Measurements from ENCODE around the gene SAMD9.

- TF ChIP-seq CTCF (optimal IDR thresholded peaks at IDR 0.05 in 1 of 3, IDR thresholded peaks at IDR 0.05 in 1 of 3, conservative IDR thresholded peaks at IDR 0.05 in 1 of 3; ENCODE audit: extremely low read depth in 1 of 3, insufficient read depth in 2 of 3, low read length in 3 of 3): no peak
- TF ChIP-seq EZH2 (IDR thresholded peaks at IDR 0.05; ENCODE audit: low read length): no peak
Observed at GRCh38 chr7:93164766-93165165, 47.0 kb upstream of the SAMD9 start.

Data from keratinocyte (primary cell).